HG02884 (cell line): ENCODE measurements around the gene CAPZB.
"Not testable (repeated sequence)": the region's sequence is repeated elsewhere in the genome, so short reads cannot be mapped to it uniquely, and the experiment has no call there.

Source experiments
- ATAC-seq: cut with Tn5 transposase; IDR thresholded peaks from one replicate; pipeline ENCODE4 v1.9.1; 2021; ENCODE audit warnings: mild to moderate bottlenecking, moderate library complexity; ENCODE audit not compliant: unreplicated experiment

The CAPZB gene

GRCh38 chr1:19485362-19486187 lies at the start of gene CAPZB:
CAPZB (minus strand) TSS chr1:19485539; CDS start chr1:19485438, 101 bp downstream.
- peak; percentile 65 for ATAC-seq

GRCh38 chr1:19534281-19534680 lies 48.9 kb upstream of the CAPZB start:
- ATAC-seq = no peak

- no peak for ATAC-seq
These were observed 48.3 kb upstream of the CAPZB start for GRCh38 chr1:19533626-19534025.

- ATAC-seq = no peak
These were observed 47.2 kb upstream of the CAPZB start for GRCh38 chr1:19532519-19532918.

- no peak for ATAC-seq
These were observed 44.3 kb upstream of the CAPZB start for GRCh38 chr1:19529664-19530063.

- no peak for ATAC-seq
These were observed 43.1 kb upstream of the CAPZB start for GRCh38 chr1:19528438-19528837.

- ATAC-seq = no peak
These were observed 40.5 kb upstream of the CAPZB start for GRCh38 chr1:19525607-19526545.

- ATAC-seq = no peak
These were observed 39.5 kb upstream of the CAPZB start for GRCh38 chr1:19524791-19525190.

GRCh38 chr1:19522570-19522969 lies 37.2 kb upstream of the CAPZB start:
- ATAC-seq = not testable (repeated sequence)

GRCh38 chr1:19521411-19521810 lies 36.1 kb upstream of the CAPZB start:
- ATAC-seq = no peak

GRCh38 chr1:19517017-19517416 lies 31.7 kb upstream of the CAPZB start:
- ATAC-seq = no peak

- no peak for ATAC-seq
These were observed 29.9 kb upstream of the CAPZB start for GRCh38 chr1:19515201-19515600.

GRCh38 chr1:19514391-19514831 lies 29.1 kb upstream of the CAPZB start:
- no peak for ATAC-seq

GRCh38 chr1:19512545-19512944 lies 27.2 kb upstream of the CAPZB start:
- ATAC-seq = no peak

GRCh38 chr1:19511116-19511515 lies 25.8 kb upstream of the CAPZB start:
- no peak for ATAC-seq

- not testable (repeated sequence) for ATAC-seq
These were observed 24.3 kb upstream of the CAPZB start for GRCh38 chr1:19509647-19510046.

GRCh38 chr1:19507516-19507915 lies 22.2 kb upstream of the CAPZB start:
- no peak for ATAC-seq

- ATAC-seq = no peak
These were observed 20.5 kb upstream of the CAPZB start for GRCh38 chr1:19505693-19506457.

GRCh38 chr1:19504796-19505692 lies 19.7 kb upstream of the CAPZB start:
- ATAC-seq = no peak

- not testable (repeated sequence) for ATAC-seq
These were observed 16.9 kb upstream of the CAPZB start for GRCh38 chr1:19502284-19502683.
